ENCODE measurements around the gene ZDHHC20. TPM values are rescaled to one million over a fixed set of nuclear protein-coding genes. Genes with fewer than 3 reads are reported as not detected.

The ZDHHC20 gene
- total RNA-seq, 2 experiments from 2014 or later = 39.6 to 60.1 TPM

DNA sequence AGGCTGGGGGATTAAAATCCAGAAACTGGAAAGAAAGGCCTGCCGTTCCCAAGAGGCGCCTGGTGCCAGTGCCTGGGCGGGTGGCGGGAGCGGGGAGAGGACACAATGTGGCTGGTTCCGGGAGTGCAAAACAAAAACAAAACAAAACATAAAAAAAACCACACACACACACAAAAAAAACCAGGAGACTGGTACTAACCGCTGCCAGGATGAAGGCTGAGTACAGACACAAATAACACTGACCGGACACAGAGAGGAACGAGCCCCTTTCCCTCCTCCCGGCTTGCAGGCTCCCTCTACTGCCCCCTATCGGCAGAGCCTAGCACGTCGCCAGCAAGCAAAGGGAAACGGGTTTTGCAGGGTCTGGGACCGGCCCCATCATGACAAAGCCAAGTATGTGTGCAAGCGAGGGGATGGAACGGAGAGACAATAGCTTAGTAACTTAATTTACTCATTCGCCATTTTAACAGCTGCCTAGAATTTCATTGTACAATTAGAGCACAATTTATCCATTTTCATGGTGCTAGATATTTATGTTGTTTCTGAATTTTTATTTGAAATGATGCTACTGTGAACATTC is 17.9 kb upstream of the ZDHHC20 start:
- Histone ChIP-seq H3K9me3 (ENCODE audit: low read length) (no peaks in the 10 kb centered on the region), H3K36me3 (ENCODE audit: insufficient read depth, low read length) (no peaks in the 10 kb centered on the region), H3K79me2 (ENCODE audit: insufficient read depth, low read depth, low read length) (no peaks in the 10 kb centered on the region), H3K4me3 (ENCODE audit: low read depth, low read length, poor library complexity, severe bottlenecking) (peak overlapping the region; percentile 55), H3K4me2 (ENCODE audit: low read length) (peak overlapping the region; percentile 66), H4K20me1 (ENCODE audit: insufficient read depth, low read length) (no peaks in the 10 kb centered on the region), H3K9me2 (ENCODE audit: insufficient read depth, low read length) (no peaks in the 10 kb centered on the region), H3K4me1 (ENCODE audit: insufficient read depth, low read length, poor library complexity, severe bottlenecking) (no peaks in the 10 kb centered on the region), H3K27ac (ENCODE audit: low read depth, low read length, poor library complexity, severe bottlenecking) (no peak overlapping the region), H2AFZ (ENCODE audit: low read length) (peak overlapping the region; percentile 95)
- ChIA-PET CTCF (ENCODE audit: unreplicated experiment) (interaction anchor here (0.5 to 1.1 kb wide), 8 partner anchors 10 to 535 kb away, joined by 3 to 4 read pairs (median 3); partner anchors contain the start of gene ZDHHC20), POLR2A (interaction anchor here (0.6 to 1.5 kb wide), 9 partner anchors 10 to 406 kb away, joined by 3 to 8 read pairs (median 3); no protein-coding TSS in a partner anchor)
- intact Hi-C loops (cut with micrococcal nuclease; ENCODE audit: unreplicated experiment) = loop anchor here (1.0 to 5.0 kb wide), 3 partner anchors 179 to 980 kb away; partner anchors contain the start of gene IL17D
- BruUV-seq (replicated peaks) = no TSS peak
- peak; percentile 81 for DNase-seq (ENCODE audit: low spot score)
- TF ChIP-seq, protein P1, sequence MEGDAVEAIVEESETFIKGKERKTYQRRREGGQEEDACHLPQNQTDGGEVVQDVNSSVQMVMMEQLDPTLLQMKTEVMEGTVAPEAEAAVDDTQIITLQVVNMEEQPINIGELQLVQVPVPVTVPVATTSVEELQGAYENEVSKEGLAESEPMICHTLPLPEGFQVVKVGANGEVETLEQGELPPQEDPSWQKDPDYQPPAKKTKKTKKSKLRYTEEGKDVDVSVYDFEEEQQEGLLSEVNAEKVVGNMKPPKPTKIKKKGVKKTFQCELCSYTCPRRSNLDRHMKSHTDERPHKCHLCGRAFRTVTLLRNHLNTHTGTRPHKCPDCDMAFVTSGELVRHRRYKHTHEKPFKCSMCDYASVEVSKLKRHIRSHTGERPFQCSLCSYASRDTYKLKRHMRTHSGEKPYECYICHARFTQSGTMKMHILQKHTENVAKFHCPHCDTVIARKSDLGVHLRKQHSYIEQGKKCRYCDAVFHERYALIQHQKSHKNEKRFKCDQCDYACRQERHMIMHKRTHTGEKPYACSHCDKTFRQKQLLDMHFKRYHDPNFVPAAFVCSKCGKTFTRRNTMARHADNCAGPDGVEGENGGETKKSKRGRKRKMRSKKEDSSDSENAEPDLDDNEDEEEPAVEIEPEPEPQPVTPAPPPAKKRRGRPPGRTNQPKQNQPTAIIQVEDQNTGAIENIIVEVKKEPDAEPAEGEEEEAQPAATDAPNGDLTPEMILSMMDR (conservative IDR thresholded peaks at IDR 0.05; ENCODE audit: low read length) = peak; percentile 95
- no peak for TF ChIP-seq EZH2phosphoT487 (IDR thresholded peaks at IDR 0.05; ENCODE audit: borderline replicate concordance, low read depth, low read length)

DNA sequence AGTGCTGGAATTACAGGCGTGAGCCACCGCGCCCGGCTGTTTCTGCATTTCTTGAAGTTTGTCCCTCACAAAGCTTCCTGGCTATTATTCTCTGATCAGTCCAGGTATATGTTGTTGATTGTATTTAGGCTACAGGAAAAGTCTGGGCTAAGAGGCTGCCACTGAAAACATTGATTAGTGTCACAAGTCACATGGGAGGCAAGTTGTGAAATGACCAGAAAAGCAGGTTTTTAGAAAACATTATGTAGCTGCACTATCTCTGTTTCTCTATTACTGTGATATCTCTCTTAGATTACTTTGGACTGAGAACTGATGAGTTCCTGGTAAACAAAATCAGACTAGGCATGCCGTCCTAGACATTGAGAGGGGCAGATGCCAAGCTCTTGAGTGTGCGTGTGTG is 16.0 kb upstream of the ZDHHC20 start:
- H2AFZ ChIP-seq (ENCODE audit: low read length) = no peak overlapping the region
- no peaks in the 10 kb centered on the region; the same call in 1 of the 2 replicates for H3K9me3 ChIP-seq (ENCODE audit: low read length)
- ChIA-PET POLR2A (interaction anchor here (1.2 kb wide), 1 partner anchor 1456 kb away, joined by 3 read pairs; no protein-coding TSS in a partner anchor), CTCF (ENCODE audit: unreplicated experiment) (interaction anchor here (1.0 kb wide), 1 partner anchor 15 kb away, joined by 3 read pairs; no protein-coding TSS in a partner anchor)
- H3K4me3 ChIP-seq (ENCODE audit: low read depth, low read length, poor library complexity, severe bottlenecking) = no peak overlapping the region
- H4K20me1 ChIP-seq (ENCODE audit: insufficient read depth, low read length) = no peaks in the 10 kb centered on the region
- no peaks in the 10 kb centered on the region for H3K4me1 ChIP-seq (ENCODE audit: insufficient read depth, low read length, poor library complexity, severe bottlenecking)
- no peak for DNase-seq (ENCODE audit: low spot score)
- no peak overlapping the region for H3K4me2 ChIP-seq (ENCODE audit: low read length)
- no peaks in the 10 kb centered on the region for H3K9me2 ChIP-seq (ENCODE audit: insufficient read depth, low read length)
- intact Hi-C loops (cut with micrococcal nuclease; ENCODE audit: unreplicated experiment) = loop anchor here (5.0 kb wide), 2 partner anchors 773 to 978 kb away; partner anchors contain the start of gene IL17D
- no peak overlapping the region for H3K27ac ChIP-seq (ENCODE audit: low read depth, low read length, poor library complexity, severe bottlenecking)
- H3K79me2 ChIP-seq (ENCODE audit: insufficient read depth, low read depth, low read length) = no peaks in the 10 kb centered on the region
- no TSS peak for BruUV-seq (replicated peaks)
- no peaks in the 10 kb centered on the region for H3K36me3 ChIP-seq (ENCODE audit: insufficient read depth, low read length)
- TF ChIP-seq EZH2phosphoT487 (IDR thresholded peaks at IDR 0.05; ENCODE audit: borderline replicate concordance, low read depth, low read length) = no peak
- TF ChIP-seq, protein P1 (conservative IDR thresholded peaks at IDR 0.05; ENCODE audit: low read length) = no peak

GRCh38 chr13:21470785-21471184 is 11.7 kb upstream of the ZDHHC20 start:
- POLR2A ChIA-PET = interaction anchor here (0.7 kb wide), 1 partner anchor 21 kb away, joined by 3 read pairs; no protein-coding TSS in a partner anchor
- Histone ChIP-seq H2AFZ (ENCODE audit: low read length) (no peak overlapping the region), H3K4me2 (ENCODE audit: low read length) (no peak overlapping the region), H3K79me2 (ENCODE audit: insufficient read depth, low read depth, low read length) (no peaks in the 10 kb centered on the region), H3K4me3 (ENCODE audit: low read depth, low read length, poor library complexity, severe bottlenecking) (no peak overlapping the region), H3K9me2 (ENCODE audit: insufficient read depth, low read length) (no peaks in the 10 kb centered on the region), H3K9me3 (ENCODE audit: low read length) (no peaks in the 10 kb centered on the region; the same call in 1 of the 2 replicates), H3K36me3 (ENCODE audit: insufficient read depth, low read length) (no peaks in the 10 kb centered on the region), H3K27ac (ENCODE audit: low read depth, low read length, poor library complexity, severe bottlenecking) (no peak overlapping the region), H4K20me1 (ENCODE audit: insufficient read depth, low read length) (no peaks in the 10 kb centered on the region), H3K4me1 (ENCODE audit: insufficient read depth, low read length, poor library complexity, severe bottlenecking) (no peaks in the 10 kb centered on the region)
- TF ChIP-seq, protein P1 (conservative IDR thresholded peaks at IDR 0.05; ENCODE audit: low read length) = no peak
- TF ChIP-seq EZH2phosphoT487 (IDR thresholded peaks at IDR 0.05; ENCODE audit: borderline replicate concordance, low read depth, low read length) = no peak
- CTCF ChIA-PET (ENCODE audit: unreplicated experiment) = no interaction called here
- BruUV-seq (replicated peaks) = no TSS peak
- intact Hi-C loops (cut with micrococcal nuclease; ENCODE audit: unreplicated experiment) = no loop called here
- no peak for DNase-seq (ENCODE audit: low spot score)
